SK-N-SH (cell line): ENCODE measurements around the gene JPH2. TPM values are rescaled to one million over a fixed set of nuclear protein-coding genes. Genes with fewer than 3 reads are reported as not detected.

Experiments used
- CTCF ChIA-PET: fragments of 300-600, 350-600 bp; formaldehyde crosslinking; extraction: SDS; loops from one replicate; lab custom pipeline; 2021; lab: Yijun Ruan, JAX
- POLR2A ChIA-PET: fragments of 350-600 bp; sonication (Branson Sonifier 250); formaldehyde crosslinking; extraction: SDS; loops from one replicate; lab custom pipeline; 2020; ENCODE audit warnings: antibody characterized with exemption, inconsistent platforms; lab: Yijun Ruan, JAX
- DNase-seq: peaks from one replicate; pipeline ENCODE4 v3.0.0; 2012
- H2AFZ ChIP-seq: fragments of 200-600 bp; sonication (generic); 2 replicates; pipeline ENCODE4 v1.8.1; 2016; ENCODE audit warnings: antibody characterized with exemption, mild to moderate bottlenecking, low read depth
- H3F3A ChIP-seq: fragments of 200-600 bp; sonication (generic); replicated peaks from 2 replicates; pipeline ENCODE3; 2016; ENCODE audit warnings: antibody characterized with exemption, mild to moderate bottlenecking; ENCODE audit not compliant: insufficient read depth
- H3K27ac ChIP-seq, 2 experiments: fragments of 200-500 bp in 1 of 2; fragments of 200-600 bp in 1 of 2; sonication (Bioruptor generic) in 1 of 2; sonication (generic), shearing (Covaris generic) in 1 of 2; 2 replicates each; pipeline versions ENCODE4 v1.5.1 to v1.6.1; 2014 to 2016; ENCODE audit warnings: low read depth in 2 of 2, inconsistent platforms in 1 of 2, low read length in 1 of 2, mild to moderate bottlenecking in 1 of 2, mixed read lengths in 1 of 2
- H3K27me3 ChIP-seq: fragments of 200-600 bp; sonication (generic), shearing (Covaris generic); 2 replicates; pipeline ENCODE4 v1.6.1; 2016; ENCODE audit warnings: mixed run types; ENCODE audit not compliant: insufficient read depth
- H3K36me3 ChIP-seq, 2 experiments: fragments of 200-500 bp in 1 of 2; fragments of 200-600 bp in 1 of 2; sonication (Bioruptor generic) in 1 of 2; sonication (generic) in 1 of 2; replicated peaks in 1 of 2; 2 replicates each; pipeline versions ENCODE3 to v1.5.1; 2014 to 2016; ENCODE audit warnings: low read length in 1 of 2, mild to moderate bottlenecking in 1 of 2; ENCODE audit not compliant: insufficient read depth in 2 of 2, control insufficient read depth in 1 of 2
- H3K4me1 ChIP-seq, 2 experiments: fragments of 200-500 bp in 1 of 2; fragments of 200-600 bp in 1 of 2; sonication (Bioruptor generic) in 1 of 2; sonication (generic), shearing (Covaris generic) in 1 of 2; 2 replicates each; pipeline versions ENCODE4 v1.5.1 to v1.6.1; 2014 to 2016; ENCODE audit warnings: low read depth in 1 of 2, low read length in 1 of 2, mixed run types in 1 of 2; ENCODE audit not compliant: insufficient read depth in 2 of 2, control insufficient read depth in 1 of 2
- H3K4me2 ChIP-seq: fragments of 200-600 bp; sonication (generic), shearing (Covaris generic); 2 replicates; pipeline ENCODE4 v1.6.1; 2017; ENCODE audit warnings: mixed run types
- H3K4me3 ChIP-seq, 2 experiments: fragments of 200-500 bp in 1 of 2; fragments of 200-600 bp in 1 of 2; sonication (Bioruptor generic) in 1 of 2; sonication (generic), shearing (Covaris generic) in 1 of 2; 2 replicates each; pipeline versions ENCODE4 v1.5.1 to v1.8.1; 2014 to 2016; ENCODE audit warnings: low read depth in 2 of 2, inconsistent platforms in 1 of 2, low read length in 1 of 2, mild to moderate bottlenecking in 1 of 2, mixed read lengths in 1 of 2, moderate library complexity in 1 of 2
- H3K79me2 ChIP-seq: fragments of 200-600 bp; sonication (generic); 2 replicates; pipeline ENCODE4 v1.8.1; 2017; ENCODE audit warnings: mild to moderate bottlenecking; ENCODE audit not compliant: insufficient read depth
- H3K9ac ChIP-seq: fragments of 200-600 bp; sonication (generic); 2 replicates; pipeline ENCODE4 v1.6.1; 2017; ENCODE audit warnings: mixed run types
- H3K9me2 ChIP-seq: fragments of 200-600 bp; sonication (generic); 2 replicates; pipeline ENCODE4 v1.6.1; 2017; ENCODE audit warnings: mixed run types
- H3K9me3 ChIP-seq: fragments of 200-600 bp; sonication (generic); 2 replicates; pipeline ENCODE4 v1.6.1; 2017; ENCODE audit warnings: mixed run types, mild to moderate bottlenecking, moderate library complexity
- H4K20me1 ChIP-seq: fragments of 200-600 bp; sonication (generic); 2 replicates; pipeline ENCODE4 v1.6.1; 2017; ENCODE audit warnings: mild to moderate bottlenecking, mixed run types; ENCODE audit not compliant: insufficient read depth
- CHD2 ChIP-seq: fragments of 150-350 bp; IDR thresholded peaks from 2 replicates; pipeline ENCODE4 v1.6.1; 2018; ENCODE audit warnings: low read length; ENCODE audit not compliant: partially characterized antibody
- EP300 ChIP-seq, 2 experiments: IDR thresholded peaks; 2 replicates each; pipeline versions ENCODE4 v1.4.0 to v1.6.1; 2012; ENCODE audit warnings: borderline replicate concordance in 1 of 2, low read depth in 1 of 2, low read length in 1 of 2
- FOSL2 ChIP-seq: IDR thresholded peaks from 2 replicates; pipeline ENCODE4 v1.4.0; 2012; ENCODE audit warnings: low read depth, mild to moderate bottlenecking, moderate library complexity, borderline replicate concordance
- FOXM1 ChIP-seq: IDR thresholded peaks from 2 replicates; pipeline ENCODE4 v1.4.0; 2012; ENCODE audit warnings: low read depth, mild to moderate bottlenecking
- JUND ChIP-seq: IDR thresholded peaks from 2 replicates; pipeline ENCODE4 v1.4.0; 2012
- MXI1 ChIP-seq: IDR thresholded peaks from 2 replicates; pipeline ENCODE4 v1.6.1; 2012; ENCODE audit warnings: mild to moderate bottlenecking, low read depth, low read length, improper control_type of control experiment
- RCOR1 ChIP-seq: fragments of 150-350 bp; IDR thresholded peaks from 2 replicates; pipeline ENCODE4 v1.6.1; 2017; ENCODE audit warnings: antibody characterized with exemption, low read length
- REST ChIP-seq: IDR thresholded peaks from 2 replicates; pipeline ENCODE4 v1.6.1; 2012; ENCODE audit warnings: mild to moderate bottlenecking, low read depth, low read length, moderate library complexity
- RFX5 ChIP-seq: IDR thresholded peaks from 2 replicates; pipeline ENCODE4 v1.6.1; 2012; ENCODE audit warnings: mild to moderate bottlenecking, improper control_type of control experiment, low read length
- RXRA ChIP-seq: IDR thresholded peaks from 2 replicates; pipeline ENCODE4 v1.4.0; 2012; ENCODE audit warnings: low read depth, mild to moderate bottlenecking, borderline replicate concordance
- SMC3 ChIP-seq: IDR thresholded peaks from 2 replicates; pipeline ENCODE4 v1.6.1; 2012; ENCODE audit warnings: low read depth, low read length, improper control_type of control experiment
- TCF12 ChIP-seq: IDR thresholded peaks from 2 replicates; pipeline ENCODE4 v1.4.0; 2012
- USF1 ChIP-seq: IDR thresholded peaks from 2 replicates; pipeline ENCODE4 v1.4.0; 2012; ENCODE audit warnings: low read depth, borderline replicate concordance
- ZBTB33 ChIP-seq: IDR thresholded peaks from 2 replicates; pipeline ENCODE4 v1.4.0; 2012; ENCODE audit warnings: low read depth, borderline replicate concordance
- WGBS: methylation state at CpG from one replicate; pipeline ENCODE4 v1.1.6; 2017; ENCODE audit warnings: low lambda C conversion rate; 5-methylcytosine and 5-hydroxymethylcytosine counted together
- polyA plus RNA-seq, 3 experiments: library from polyadenylated mRNA; depleted of rRNA; stranded (reverse); fragments of >200 nt; gene quantifications; 2 replicates each; pipeline ENCODE4 v1.2.3, GENCODE V29; 2012
- TF ChIP-seq, protein P1 (sequence below): IDR thresholded peaks from 2 replicates; pipeline ENCODE4 v1.4.0; 2012; ENCODE audit warnings: low read depth
- TF ChIP-seq, protein P2 (sequence below): fragments of 150-350 bp; IDR thresholded peaks from 2 replicates; pipeline ENCODE4 v1.6.1; 2017; ENCODE audit warnings: antibody characterized with exemption, low read length, low read depth, borderline replicate concordance

JPH2 gene
- polyA plus RNA-seq, 1 of the 3 experiments (the other 2 are of a cell fraction) = 0.67 TPM

- no peak overlapping the region for H3K9ac ChIP-seq
- no peak overlapping the region for H3K27ac ChIP-seq
- no peaks in the 10 kb centered on the region for H3K9me3 ChIP-seq
- CTCF ChIA-PET = interaction anchor here (1.0 to 4.7 kb wide), 3 partner anchors 25 to 47 kb away, joined by 3 to 17 read pairs (median 5); no protein-coding TSS in a partner anchor
- 53% methylated on average over 8 of the region's 8 CpGs for WGBS
- no peaks in the 10 kb centered on the region for H3K9me2 ChIP-seq
- H3F3A ChIP-seq = no peaks in the 10 kb centered on the region
- no peak overlapping the region for H2AFZ ChIP-seq
- H4K20me1 ChIP-seq = no peaks in the 10 kb centered on the region
- H3K79me2 ChIP-seq = no peaks in the 10 kb centered on the region
- H3K36me3 ChIP-seq = no peaks in the 10 kb centered on the region
- no peak overlapping the region for H3K4me3 ChIP-seq
- no peak for TF ChIP-seq RXRA
- TF ChIP-seq USF1 = no peak
- TF ChIP-seq JUND = no peak
- no peak for TF ChIP-seq RFX5
- TF ChIP-seq CHD2 = no peak
- TF ChIP-seq RCOR1 = no peak
- no peak for TF ChIP-seq TCF12
- TF ChIP-seq, protein P1, sequence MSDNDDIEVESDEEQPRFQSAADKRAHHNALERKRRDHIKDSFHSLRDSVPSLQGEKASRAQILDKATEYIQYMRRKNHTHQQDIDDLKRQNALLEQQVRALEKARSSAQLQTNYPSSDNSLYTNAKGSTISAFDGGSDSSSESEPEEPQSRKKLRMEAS = no peak
- no peak for TF ChIP-seq FOSL2
- TF ChIP-seq FOXM1 = no peak
- TF ChIP-seq MXI1 = no peak
- TF ChIP-seq EP300 (IDR thresholded peaks at IDR 0.05; ENCODE audit: borderline replicate concordance in 1 of 2, low read depth in 1 of 2, low read length in 1 of 2) = no peak
- TF ChIP-seq SMC3 = no peak
- TF ChIP-seq REST = no peak
- TF ChIP-seq, protein P2, sequence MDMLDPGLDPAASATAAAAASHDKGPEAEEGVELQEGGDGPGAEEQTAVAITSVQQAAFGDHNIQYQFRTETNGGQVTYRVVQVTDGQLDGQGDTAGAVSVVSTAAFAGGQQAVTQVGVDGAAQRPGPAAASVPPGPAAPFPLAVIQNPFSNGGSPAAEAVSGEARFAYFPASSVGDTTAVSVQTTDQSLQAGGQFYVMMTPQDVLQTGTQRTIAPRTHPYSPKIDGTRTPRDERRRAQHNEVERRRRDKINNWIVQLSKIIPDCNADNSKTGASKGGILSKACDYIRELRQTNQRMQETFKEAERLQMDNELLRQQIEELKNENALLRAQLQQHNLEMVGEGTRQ = no peak
- TF ChIP-seq ZBTB33 = no peak
- POLR2A ChIA-PET = no interaction called here
- no peak for DNase-seq
- no peak overlapping the region for H3K4me2 ChIP-seq
- no peaks in the 10 kb centered on the region for H3K4me1 ChIP-seq
- no peaks in the 10 kb centered on the region for H3K27me3 ChIP-seq
These were observed 44.6 kb downstream of the JPH2 start for GRCh38 chr20:44142413-44142812.
